Lower leg skin (tissue), 3 donors: Measurements from ENCODE around the gene HPS5.

ENCODE experiments used
- CTCF ChIP-seq, 3 donors: fragments of 450-650 bp; IDR thresholded peaks; one replicate each; pipeline ENCODE4 v1.5.1; 2016; ENCODE audit warnings: antibody characterized with exemption in 3 of 3, mild to moderate bottlenecking in 3 of 3, moderate library complexity in 2 of 3
- POLR2A ChIP-seq, 2 donors: fragments of 450-650 bp; IDR thresholded peaks; one replicate each; pipeline ENCODE4 v1.6.1; 2016 to 2017; ENCODE audit warnings: antibody characterized with exemption in 2 of 2, mild to moderate bottlenecking in 1 of 2, moderate library complexity in 1 of 2

GRCh38 chr11:18352581-18352980, 30.6 kb upstream of the HPS5 start:
- TF ChIP-seq CTCF (IDR thresholded peaks at IDR 0.05) (no peak), POLR2A (IDR thresholded peaks at IDR 0.05) (no peak)
